Omental fat pad (tissue), 4 donors: ENCODE results near the gene AKAP14. TPM values are rescaled to one million over a fixed set of nuclear protein-coding genes. Genes with fewer than 3 reads are reported as not detected.
"Not testable (repeated sequence)": the region's sequence is repeated elsewhere in the genome, so short reads cannot be mapped to it uniquely, and the experiment has no call there.

Experiments used
- ATAC-seq: fragments of 150-250 bp; one replicate; pipeline ENCODE4 v1.9.1; 2016; ENCODE audit warnings: mild to moderate bottlenecking, moderate library complexity; ENCODE audit not compliant: low FRiP score
- DNase-seq: peaks from one replicate; pipeline ENCODE4 v3.0.0-alpha.2; 2019; ENCODE audit warnings: low spot score
- total RNA-seq, 4 donors: library from RNA; depleted of rRNA; stranded (reverse); fragments of >200 nt; gene quantifications; one replicate each; pipeline ENCODE4 v1.1.0, GENCODE V29; 2016
- TF ChIP-seq, protein P1 (sequence below), 3 donors: fragments of 450-650 bp; IDR thresholded peaks; one replicate each; pipeline ENCODE4 v1.5.1; 2016 to 2017; ENCODE audit warnings: antibody characterized with exemption in 3 of 3, mild to moderate bottlenecking in 3 of 3, moderate library complexity in 2 of 3

AKAP14 gene
- total RNA-seq, 4 donors from 2014 or later = not detected

DNA sequence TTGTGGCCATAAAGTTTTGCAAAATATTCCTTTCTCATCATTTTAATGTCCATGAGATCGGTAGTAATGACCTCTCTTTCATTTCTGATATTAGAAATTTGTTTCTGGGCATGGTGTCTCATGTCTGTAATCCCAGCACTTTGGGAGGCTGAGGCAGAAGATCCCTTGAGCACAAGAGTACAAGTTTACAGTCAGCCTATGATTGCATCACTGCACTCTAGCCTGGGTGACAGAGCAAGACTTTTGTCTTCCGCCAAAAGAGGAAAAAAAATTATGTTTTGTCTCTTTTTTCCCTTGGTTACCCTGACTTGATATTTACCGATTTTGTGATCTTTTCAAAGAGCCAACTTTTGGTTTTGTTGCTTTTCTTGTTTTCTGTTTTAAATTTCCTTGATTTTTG is 58.7 kb downstream of the AKAP14 start:
- TF ChIP-seq, protein P1, sequence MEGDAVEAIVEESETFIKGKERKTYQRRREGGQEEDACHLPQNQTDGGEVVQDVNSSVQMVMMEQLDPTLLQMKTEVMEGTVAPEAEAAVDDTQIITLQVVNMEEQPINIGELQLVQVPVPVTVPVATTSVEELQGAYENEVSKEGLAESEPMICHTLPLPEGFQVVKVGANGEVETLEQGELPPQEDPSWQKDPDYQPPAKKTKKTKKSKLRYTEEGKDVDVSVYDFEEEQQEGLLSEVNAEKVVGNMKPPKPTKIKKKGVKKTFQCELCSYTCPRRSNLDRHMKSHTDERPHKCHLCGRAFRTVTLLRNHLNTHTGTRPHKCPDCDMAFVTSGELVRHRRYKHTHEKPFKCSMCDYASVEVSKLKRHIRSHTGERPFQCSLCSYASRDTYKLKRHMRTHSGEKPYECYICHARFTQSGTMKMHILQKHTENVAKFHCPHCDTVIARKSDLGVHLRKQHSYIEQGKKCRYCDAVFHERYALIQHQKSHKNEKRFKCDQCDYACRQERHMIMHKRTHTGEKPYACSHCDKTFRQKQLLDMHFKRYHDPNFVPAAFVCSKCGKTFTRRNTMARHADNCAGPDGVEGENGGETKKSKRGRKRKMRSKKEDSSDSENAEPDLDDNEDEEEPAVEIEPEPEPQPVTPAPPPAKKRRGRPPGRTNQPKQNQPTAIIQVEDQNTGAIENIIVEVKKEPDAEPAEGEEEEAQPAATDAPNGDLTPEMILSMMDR (IDR thresholded peaks at IDR 0.05) = no peak
- ATAC-seq (no peak), DNase-seq (no peak)

DNA sequence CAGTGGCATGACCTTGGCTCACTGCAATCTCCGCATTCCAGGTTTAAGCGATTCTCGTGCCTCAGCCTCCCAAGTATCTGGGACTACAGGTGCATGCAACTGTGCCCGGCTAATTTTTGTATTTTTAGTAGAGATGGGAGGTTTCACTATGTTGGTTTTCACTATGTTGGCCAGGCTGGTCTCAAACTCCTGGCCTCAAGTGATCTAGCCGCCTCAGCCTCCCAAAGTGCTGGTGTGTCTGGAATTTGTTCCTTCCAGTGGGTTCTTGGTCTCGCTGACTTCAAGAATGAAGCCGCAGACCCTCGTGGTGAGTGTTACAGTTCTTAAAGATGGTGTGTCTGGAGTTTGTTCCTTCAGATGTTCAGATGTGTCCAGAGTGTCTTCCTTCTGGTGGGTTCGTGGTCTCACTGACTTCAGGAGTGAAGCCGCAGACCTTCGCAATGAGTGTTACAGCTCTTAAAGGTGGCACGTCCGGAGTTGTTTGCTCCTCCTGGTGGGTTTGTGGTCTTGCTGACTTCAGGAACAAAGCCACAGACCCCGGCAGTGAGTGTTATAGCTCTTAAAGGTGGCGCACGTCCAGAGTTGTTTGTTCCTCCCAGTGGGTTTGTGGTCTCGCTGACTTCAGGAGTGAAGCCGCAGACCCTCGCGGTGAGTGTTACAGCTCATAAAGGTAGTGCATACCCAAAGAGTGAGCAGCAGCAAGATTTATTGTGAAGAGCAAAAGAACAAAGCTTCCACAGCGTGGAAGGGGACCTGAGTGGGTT is 60.3 kb downstream of the AKAP14 start:
- DNase-seq, ATAC-seq: not testable (repeated sequence)

DNA sequence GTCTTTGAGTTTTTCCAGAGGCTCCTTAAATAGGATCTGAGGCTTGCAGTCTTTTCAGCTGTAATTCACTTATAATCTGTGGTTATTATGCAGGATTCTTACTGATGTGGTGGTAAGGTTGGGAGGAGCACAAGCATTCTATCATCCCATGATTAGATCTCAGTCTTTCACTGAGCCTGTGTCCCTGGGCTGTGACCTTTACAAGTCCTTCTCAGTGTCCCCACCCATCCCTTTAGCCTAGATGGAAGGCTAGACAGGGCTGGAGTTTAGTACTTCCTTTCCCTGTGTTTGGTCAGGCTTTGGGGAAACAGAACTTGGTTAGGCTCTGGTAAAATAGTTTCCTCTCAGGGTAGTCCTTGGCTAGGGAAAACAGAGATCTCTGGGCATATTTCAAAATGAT is 64.9 kb downstream of the AKAP14 start:
- TF ChIP-seq, protein P1 (IDR thresholded peaks at IDR 0.05) = no peak
- ATAC-seq (no peak), DNase-seq (no peak)

DNA sequence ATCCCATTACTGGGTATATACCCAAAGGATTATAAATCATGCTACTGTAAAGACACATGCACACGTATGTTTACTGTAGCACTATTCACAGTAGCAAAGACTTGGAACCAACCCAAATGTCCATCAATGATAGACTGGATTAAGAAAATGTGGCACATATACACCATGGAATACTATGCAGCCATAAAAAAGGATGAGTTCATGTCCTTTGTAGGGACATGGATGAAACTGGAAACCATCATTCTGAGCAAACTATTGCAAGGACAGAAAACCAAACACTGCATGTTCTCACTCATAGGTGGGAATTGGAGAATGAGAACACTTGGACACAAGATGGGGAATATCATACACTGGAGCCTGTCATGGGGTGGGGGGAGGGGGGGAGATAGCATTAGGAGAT is 71.1 kb downstream of the AKAP14 start:
- not testable (repeated sequence) for DNase-seq, ATAC-seq

Other genes with a start within 250 kb of the AKAP14 start
- 10 to 100 TPM; 13.9 to 19.2 (median 17.8) TPM for gene SEPTIN6, start 202.7 kb upstream of the AKAP14 start, total RNA-seq
- gene SOWAHD, start 137.3 kb upstream of the AKAP14 start, total RNA-seq = 1 to 10 TPM in 1 of 4 donors, under 1 TPM in 2, not detected in 1; 0.72 to 1.1 (median 0.79) TPM
- gene RPL39, start 104.3 kb upstream of the AKAP14 start, total RNA-seq = 1,000 to 10,000 TPM; 5,321 to 8,187 (median 6,468) TPM
- 1 to 10 TPM; 3.4 to 4.4 (median 4.0) TPM for gene UPF3B, start 42.9 kb upstream of the AKAP14 start, total RNA-seq
- 10 to 100 TPM in 2 of 4 donors, 1 to 10 TPM in 2; 7.1 to 19.7 (median 10.5) TPM for gene RNF113A, start 24.2 kb upstream of the AKAP14 start, total RNA-seq
- 10 to 100 TPM; 47.0 to 78.5 (median 56.8) TPM for gene NDUFA1, start 24.1 kb upstream of the AKAP14 start, total RNA-seq
- gene NKAP, start 47.9 kb downstream of the AKAP14 start, total RNA-seq = 10 to 100 TPM in 1 of 4 donors, 1 to 10 TPM in 3; 3.1 to 10.7 (median 4.0) TPM
- gene RHOXF2B, start 181.8 kb downstream of the AKAP14 start, total RNA-seq = not detected
- not detected for gene RHOXF1, start 220.0 kb downstream of the AKAP14 start, total RNA-seq